ENCODE data around the gene NEK6. TPM values are rescaled to one million over a fixed set of nuclear protein-coding genes. Genes with fewer than 3 reads are reported as not detected.

NEK6 gene
- total RNA-seq, 2 experiments from 2014 or later, result 7.0 to 8.0 TPM

DNA sequence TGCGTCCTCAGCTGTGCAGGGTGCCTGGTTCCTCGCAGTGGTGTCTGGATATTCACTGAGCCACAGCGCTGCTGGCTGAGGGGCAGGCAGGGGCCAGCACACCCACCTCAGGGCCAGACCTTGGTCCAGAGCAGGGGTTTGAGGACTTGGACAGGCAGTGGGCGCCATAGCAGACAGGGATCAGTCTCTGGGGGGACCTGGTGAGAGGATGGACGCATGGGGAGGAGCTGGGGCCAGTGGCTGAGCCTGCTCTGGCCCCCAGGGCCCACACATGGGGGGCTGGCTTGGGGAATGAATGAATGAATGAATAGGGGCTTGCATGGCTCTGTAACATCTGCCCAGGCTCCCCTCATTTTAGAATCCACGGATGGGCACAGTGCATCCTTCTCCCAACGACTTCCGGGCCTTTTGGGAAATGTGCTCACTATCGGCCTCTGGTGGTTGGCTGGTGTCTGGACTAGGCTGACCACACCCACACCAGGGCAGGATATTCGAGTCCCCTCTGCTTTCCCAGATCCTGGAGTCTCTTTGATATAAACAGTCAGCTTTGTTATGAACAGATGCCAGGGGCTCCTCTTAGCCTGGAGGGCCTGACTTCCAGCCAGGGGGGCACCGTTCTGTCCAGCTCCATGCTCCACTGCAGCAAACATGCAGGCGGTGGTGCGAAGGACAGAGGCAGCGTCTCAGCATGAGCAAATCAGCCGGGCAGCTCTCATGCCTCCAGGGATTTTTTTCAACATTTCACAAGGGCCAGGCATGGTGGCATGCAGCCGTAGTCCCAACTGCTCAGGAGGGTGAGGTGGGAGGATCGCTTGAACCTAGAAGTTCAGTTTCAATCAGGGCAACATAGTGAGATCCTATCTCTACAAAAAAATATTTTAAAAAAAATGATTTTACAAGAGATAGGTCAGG, 62.6 kb downstream of the NEK6 start:
- Mint-ChIP-seq H3K4me1 (peaks cover 2% of the 10 kb centered on the region), H3K4me3 (no peak overlapping the region), H3K36me3 (ENCODE audit: low read depth) (no peaks in the 10 kb centered on the region), H3K27me3 (no peaks in the 10 kb centered on the region), H3K9me3 (no peaks in the 10 kb centered on the region), H3K27ac (peak overlapping the region; percentile 1)
- ChIA-PET CTCF (no interaction called here), POLR2A (no interaction called here)
- peak; percentile 47 for DNase-seq

DNA sequence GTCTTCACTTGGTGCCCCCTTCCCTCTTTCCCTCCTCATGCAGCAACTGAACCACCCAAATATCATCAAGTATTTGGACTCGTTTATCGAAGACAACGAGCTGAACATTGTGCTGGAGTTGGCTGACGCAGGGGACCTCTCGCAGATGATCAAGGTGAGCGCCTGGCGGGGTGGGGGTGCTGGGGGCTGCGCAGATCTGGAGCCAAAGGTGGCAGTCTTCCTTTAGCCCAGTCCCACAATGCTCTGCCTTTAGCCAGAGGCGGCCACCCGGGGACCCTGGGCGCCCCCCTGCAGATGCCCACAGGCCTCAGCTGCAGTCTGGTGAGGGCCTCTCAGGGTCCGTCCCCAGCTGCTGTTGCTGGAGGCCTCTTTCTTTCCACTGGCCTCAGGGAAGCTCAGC, 63.7 kb downstream of the NEK6 start:
- Mint-ChIP-seq H3K9me3 (no peaks in the 10 kb centered on the region), H3K27me3 (no peaks in the 10 kb centered on the region), H3K4me3 (no peak overlapping the region), H3K36me3 (ENCODE audit: low read depth) (no peaks in the 10 kb centered on the region), H3K4me1 (peaks cover 2% of the 10 kb centered on the region), H3K27ac (no peak overlapping the region)
- ChIA-PET CTCF (no interaction called here), POLR2A (no interaction called here)
- no peak for DNase-seq

DNA sequence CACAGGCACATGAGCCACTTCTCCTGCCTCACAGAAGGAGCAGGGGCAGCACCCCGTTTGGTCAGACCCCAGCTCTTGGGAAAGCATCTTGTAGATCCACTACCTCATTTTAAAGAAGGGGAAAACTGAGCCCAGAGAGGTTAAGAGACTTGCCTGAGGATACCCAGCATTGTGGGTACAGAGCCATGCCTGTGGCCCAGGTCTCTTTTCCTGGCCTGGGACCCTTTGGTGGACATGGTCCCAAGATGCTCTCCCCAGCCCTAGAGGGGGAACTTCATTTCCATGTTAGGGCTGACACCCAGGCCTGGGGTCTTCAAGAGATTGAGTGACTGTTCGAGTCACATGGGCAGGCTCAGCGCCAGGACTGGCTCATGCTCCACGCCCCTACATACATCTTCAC, 64.2 kb downstream of the NEK6 start:
- Mint-ChIP-seq H3K36me3 (ENCODE audit: low read depth) (no peaks in the 10 kb centered on the region), H3K4me1 (peaks cover 2% of the 10 kb centered on the region), H3K27ac (no peak overlapping the region), H3K4me3 (no peak overlapping the region), H3K27me3 (no peaks in the 10 kb centered on the region), H3K9me3 (no peaks in the 10 kb centered on the region)
- POLR2A ChIA-PET, result no interaction called here
- DNase-seq, result no peak
- CTCF ChIA-PET, result no interaction called here

DNA sequence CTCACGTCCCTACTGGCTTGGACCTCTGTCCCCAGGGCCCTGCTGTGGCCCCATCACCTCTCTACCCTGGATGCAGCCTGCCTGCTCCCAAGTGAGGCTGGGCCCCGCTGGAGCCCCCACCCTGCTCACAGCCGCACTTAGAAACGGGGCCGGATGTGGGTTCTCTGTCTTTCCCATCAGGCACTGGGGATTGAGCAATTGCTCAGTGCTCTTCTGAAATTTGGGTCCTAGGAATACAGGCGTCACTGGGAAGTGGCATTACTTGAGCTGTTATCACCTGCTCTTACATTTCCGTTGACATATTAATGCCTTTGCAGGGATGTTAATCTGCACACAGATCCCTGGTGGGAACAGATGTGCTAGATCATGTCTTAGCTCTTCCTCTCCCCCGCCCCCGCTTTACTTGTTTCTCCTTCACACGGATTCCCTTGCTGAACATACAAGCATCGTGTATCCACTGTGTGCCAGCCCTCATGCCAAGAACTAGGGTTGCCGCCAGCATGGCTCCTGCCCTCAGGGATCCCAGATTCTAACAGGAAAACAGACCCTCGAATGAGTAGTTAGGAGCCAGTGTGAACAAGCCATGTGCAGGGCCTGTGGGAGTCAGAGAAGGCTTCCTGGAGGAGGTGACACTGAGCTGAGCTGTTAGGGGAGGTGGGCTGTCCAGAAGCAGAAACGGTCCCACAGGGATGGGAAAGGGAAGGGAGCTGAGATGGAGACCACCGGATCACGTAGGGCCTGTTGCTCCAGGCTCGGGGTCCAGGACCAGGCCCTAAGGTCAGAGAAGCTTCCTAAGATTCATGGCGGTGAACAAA, 65.1 kb downstream of the NEK6 start:
- ChIA-PET POLR2A (no interaction called here), CTCF (interaction anchor here (0.6 to 1.4 kb wide), 3 partner anchors 17 to 196 kb away, joined by 3 to 4 read pairs (median 4); no protein-coding TSS in a partner anchor)
- H3K27ac Mint-ChIP-seq, result no peak overlapping the region
- H3K4me3 Mint-ChIP-seq, result no peak overlapping the region
- peaks cover 2% of the 10 kb centered on the region for H3K4me1 Mint-ChIP-seq
- no peaks in the 10 kb centered on the region for H3K27me3 Mint-ChIP-seq
- no peaks in the 10 kb centered on the region for H3K36me3 Mint-ChIP-seq (ENCODE audit: low read depth)
- H3K9me3 Mint-ChIP-seq, result no peaks in the 10 kb centered on the region
- DNase-seq, result no peak

DNA sequence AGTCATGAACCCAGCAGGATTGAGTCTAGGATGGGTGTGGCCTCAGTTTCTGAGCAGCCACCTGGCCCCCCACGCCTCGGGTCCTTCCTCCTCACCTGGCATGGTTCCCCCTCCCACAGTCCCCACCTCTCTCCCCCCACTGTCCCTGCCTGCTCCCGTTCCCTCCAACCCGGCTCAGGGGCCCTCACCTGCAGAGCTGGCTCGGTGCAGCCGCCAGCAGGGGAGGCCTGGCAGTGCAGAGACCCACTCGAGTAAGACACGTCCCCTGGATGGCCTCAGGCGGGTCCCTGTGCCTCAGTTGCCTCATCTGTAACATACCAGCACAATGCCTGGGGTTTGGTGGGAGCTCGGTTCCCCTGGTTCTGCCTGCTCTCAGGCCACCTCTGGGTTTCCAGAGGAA, 66.2 kb downstream of the NEK6 start:
- ChIA-PET CTCF (interaction anchor here (1.1 to 1.7 kb wide), 2 partner anchors 18 to 25 kb away, joined by 3 to 4 read pairs; no protein-coding TSS in a partner anchor), POLR2A (no interaction called here)
- Mint-ChIP-seq H3K27ac (no peak overlapping the region), H3K9me3 (no peaks in the 10 kb centered on the region), H3K27me3 (no peaks in the 10 kb centered on the region), H3K36me3 (ENCODE audit: low read depth) (no peaks in the 10 kb centered on the region), H3K4me1 (peaks cover 2% of the 10 kb centered on the region), H3K4me3 (no peak overlapping the region)
- DNase-seq, result no peak

DNA sequence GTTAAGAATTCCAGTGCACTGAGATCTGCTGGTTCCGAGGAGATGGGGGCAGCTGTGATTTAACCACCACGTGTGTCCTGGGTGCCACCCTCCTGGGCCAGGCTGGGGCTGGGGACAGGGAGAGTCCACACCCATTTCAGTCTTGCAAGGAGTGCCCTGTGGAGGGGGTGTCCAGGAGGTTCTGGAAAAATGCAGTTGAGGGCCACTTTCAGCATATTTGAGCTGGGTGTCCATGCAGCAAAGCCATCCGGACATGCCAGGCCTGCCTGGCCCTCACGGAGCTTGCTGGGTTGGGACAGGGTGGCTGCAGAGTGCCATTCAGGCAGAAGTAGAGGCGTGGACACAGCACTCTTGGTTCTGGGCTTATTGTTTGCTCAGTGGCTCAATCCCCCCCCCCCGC, 68.1 kb downstream of the NEK6 start:
- Mint-ChIP-seq H3K9me3 (no peaks in the 10 kb centered on the region), H3K27ac (no peak overlapping the region), H3K36me3 (ENCODE audit: low read depth) (no peaks in the 10 kb centered on the region), H3K27me3 (no peaks in the 10 kb centered on the region), H3K4me3 (no peak overlapping the region), H3K4me1 (no peaks in the 10 kb centered on the region)
- ChIA-PET POLR2A (no interaction called here), CTCF (interaction anchor here (1.7 kb wide), 1 partner anchor 13 kb away, joined by 6 read pairs; no protein-coding TSS in a partner anchor)
- no peak for DNase-seq

DNA sequence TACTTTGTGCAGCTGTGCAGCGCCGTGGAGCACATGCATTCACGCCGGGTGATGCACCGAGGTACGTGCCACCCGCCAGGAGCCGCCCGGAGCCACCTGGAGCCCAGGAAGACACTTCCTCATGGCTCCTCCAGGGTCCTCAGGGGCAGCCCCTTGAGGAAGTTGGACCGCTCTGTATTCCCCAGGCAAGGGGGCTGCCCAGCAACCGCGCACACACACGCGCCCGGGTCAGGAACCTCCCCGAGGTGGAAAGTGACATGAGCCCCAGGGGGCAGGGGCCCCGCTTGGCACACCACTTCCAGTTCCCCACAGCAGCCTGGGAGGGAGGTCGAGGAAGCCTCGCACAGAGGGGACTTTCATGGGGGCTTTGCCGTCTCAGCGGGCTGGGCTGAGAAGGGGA, 68.6 kb downstream of the NEK6 start:
- Mint-ChIP-seq H3K4me3 (no peak overlapping the region), H3K4me1 (no peaks in the 10 kb centered on the region), H3K27ac (no peak overlapping the region), H3K27me3 (no peaks in the 10 kb centered on the region), H3K9me3 (no peaks in the 10 kb centered on the region), H3K36me3 (ENCODE audit: low read depth) (no peaks in the 10 kb centered on the region)
- no peak for DNase-seq
- POLR2A ChIA-PET, result no interaction called here
- CTCF ChIA-PET, result no interaction called here

DNA sequence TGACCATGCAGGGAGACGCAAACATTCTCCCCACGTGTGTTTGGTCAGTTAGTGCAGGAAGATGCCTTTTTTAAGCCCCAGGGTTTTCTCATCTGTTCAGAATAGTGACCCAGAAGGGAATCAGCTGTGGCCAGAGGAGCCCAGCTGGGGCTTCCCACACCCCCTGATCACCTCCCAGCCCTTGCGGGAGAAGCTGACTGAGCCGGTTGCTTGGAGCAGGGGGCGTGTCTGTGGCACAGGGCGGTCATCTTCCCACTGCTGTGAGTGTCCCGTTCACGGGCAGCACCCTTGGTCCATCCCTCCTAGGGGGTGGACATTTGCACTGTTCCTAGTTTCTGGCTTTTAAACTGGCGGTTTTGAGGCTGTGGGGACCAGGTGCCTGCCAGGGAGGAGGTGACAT, 69.7 kb downstream of the NEK6 start:
- Mint-ChIP-seq H3K4me1 (no peaks in the 10 kb centered on the region), H3K27ac (no peak overlapping the region), H3K4me3 (no peak overlapping the region), H3K27me3 (no peaks in the 10 kb centered on the region), H3K9me3 (no peaks in the 10 kb centered on the region), H3K36me3 (ENCODE audit: low read depth) (no peaks in the 10 kb centered on the region)
- no peak for DNase-seq
- POLR2A ChIA-PET, result no interaction called here
- CTCF ChIA-PET, result no interaction called here

DNA sequence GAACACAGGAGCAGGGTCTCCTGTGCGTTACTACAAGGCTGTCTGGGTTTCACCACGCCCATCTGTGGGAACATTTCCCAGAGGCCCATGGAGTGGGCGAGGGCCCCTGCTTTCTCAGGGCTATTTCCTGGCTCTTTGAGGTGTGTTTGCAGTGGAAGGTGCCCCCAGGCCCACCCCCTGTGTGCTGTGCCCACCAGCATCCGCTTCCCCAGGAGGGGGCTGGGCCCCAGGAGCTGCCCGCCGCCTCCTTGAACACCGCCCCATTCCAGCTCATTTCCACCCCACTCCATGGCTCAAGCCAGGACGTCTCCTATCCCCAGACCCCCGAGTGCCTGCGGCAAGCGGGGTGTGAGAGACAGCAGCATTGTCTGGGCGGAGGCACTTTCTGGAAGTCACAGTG, 70.5 kb downstream of the NEK6 start:
- H3K9me3 Mint-ChIP-seq, result no peaks in the 10 kb centered on the region
- ChIA-PET CTCF (no interaction called here), POLR2A (no interaction called here)
- H3K27me3 Mint-ChIP-seq, result no peaks in the 10 kb centered on the region
- DNase-seq, result no peak
- no peak overlapping the region for H3K4me3 Mint-ChIP-seq
- H3K4me1 Mint-ChIP-seq, result no peaks in the 10 kb centered on the region
- no peaks in the 10 kb centered on the region for H3K36me3 Mint-ChIP-seq (ENCODE audit: low read depth)
- H3K27ac Mint-ChIP-seq, result no peak overlapping the region

DNA sequence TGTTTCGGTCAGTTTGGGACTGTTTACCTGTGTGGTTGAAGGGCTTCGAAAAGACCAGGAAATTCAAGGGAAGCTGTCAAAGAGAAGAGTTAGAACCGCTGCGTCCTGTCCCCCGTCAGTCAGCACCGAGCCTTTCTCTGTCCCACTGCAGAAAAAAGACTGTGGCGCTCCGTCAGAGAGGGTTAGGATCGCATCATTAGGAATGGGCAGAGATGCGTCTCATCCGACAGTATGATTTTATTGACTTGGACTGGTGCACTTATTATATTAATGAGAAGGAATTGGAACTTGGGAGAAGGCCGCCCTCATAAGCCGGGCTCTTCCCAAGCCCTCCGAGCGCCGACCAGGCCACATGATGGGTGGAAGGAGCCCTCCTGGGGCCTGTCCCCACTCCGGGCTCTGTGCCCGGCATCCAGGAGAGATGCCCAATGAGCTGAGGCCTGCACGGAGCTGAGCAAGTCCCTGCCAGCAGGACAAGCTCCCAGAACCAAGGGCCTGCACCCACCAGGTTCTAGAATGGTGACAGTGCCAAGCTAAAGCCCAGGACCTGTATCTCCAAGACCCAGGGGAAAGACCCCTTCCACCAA, 71.5 kb downstream of the NEK6 start:
- no peak for DNase-seq
- H3K4me1 Mint-ChIP-seq, result no peaks in the 10 kb centered on the region
- H3K36me3 Mint-ChIP-seq (ENCODE audit: low read depth), result no peaks in the 10 kb centered on the region
- H3K4me3 Mint-ChIP-seq, result no peak overlapping the region
- H3K27ac Mint-ChIP-seq, result no peak overlapping the region
- no peaks in the 10 kb centered on the region for H3K9me3 Mint-ChIP-seq
- POLR2A ChIA-PET, result no interaction called here
- CTCF ChIA-PET, result interaction anchor here (1.0 kb wide), 1 partner anchor 29 kb away, joined by 3 read pairs; no protein-coding TSS in a partner anchor
- H3K27me3 Mint-ChIP-seq, result no peaks in the 10 kb centered on the region

DNA sequence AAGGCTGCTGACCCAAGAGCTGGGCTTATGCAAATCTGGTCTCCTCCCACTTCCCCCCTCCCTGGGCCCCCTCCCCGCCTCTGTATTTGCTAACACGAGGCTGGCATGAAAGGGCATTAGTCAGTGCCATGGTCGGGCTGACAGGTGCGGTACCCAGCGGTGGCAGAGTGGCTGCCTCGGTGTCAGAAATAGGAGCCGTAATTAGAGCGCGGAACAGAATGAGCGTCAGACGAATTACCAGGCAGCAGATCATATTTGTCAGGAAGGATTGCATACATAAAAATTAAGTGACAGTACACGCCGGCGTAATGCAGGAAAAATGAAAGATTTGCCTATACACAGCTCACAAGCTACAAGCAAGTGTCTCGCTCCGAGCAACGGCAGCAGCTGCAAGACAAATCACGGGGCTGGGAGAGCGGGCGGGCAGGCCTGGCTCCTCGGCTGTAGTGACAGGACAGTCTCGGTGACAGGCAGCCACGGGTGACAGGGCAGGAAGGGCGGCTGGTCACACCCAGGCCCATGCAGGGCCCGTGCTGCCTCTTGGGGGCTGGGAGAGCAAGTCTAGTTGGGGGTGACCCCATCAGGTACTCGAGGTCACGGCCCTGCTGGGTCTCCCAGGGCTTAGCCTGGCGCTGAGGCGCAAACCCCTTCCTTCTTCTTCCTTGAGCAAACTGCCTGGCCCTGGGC, 72.4 kb downstream of the NEK6 start:
- H3K27ac Mint-ChIP-seq, result no peak overlapping the region
- H3K9me3 Mint-ChIP-seq, result no peaks in the 10 kb centered on the region
- no peaks in the 10 kb centered on the region for H3K27me3 Mint-ChIP-seq
- H3K4me1 Mint-ChIP-seq, result no peaks in the 10 kb centered on the region
- ChIA-PET CTCF (interaction anchor here (1.0 kb wide), 1 partner anchor 30 kb away, joined by 3 read pairs; no protein-coding TSS in a partner anchor), POLR2A (no interaction called here)
- H3K36me3 Mint-ChIP-seq (ENCODE audit: low read depth), result no peaks in the 10 kb centered on the region
- H3K4me3 Mint-ChIP-seq, result no peak overlapping the region
- no peak for DNase-seq

DNA sequence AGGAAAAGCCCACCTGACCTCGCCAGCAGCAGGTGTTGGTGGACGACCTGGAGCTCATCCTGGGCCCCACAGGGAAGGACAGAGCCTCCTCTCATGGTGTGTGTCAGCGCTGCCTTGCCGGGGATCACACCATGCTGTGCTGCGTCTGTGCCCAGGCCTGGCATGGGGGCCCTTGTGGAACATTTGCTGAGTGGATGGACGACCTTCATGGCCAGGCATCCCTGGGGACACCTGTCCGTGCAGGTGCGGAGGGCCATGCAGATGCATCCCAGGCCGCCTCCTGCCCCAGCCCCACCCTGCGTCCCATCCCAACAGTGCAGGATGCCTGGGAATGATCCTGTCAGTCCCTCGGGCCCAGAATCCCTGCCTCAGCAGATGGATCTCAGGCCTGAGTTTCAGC, 73.8 kb downstream of the NEK6 start:
- DNase-seq, result no peak
- Mint-ChIP-seq H3K27me3 (no peaks in the 10 kb centered on the region), H3K4me1 (no peaks in the 10 kb centered on the region), H3K9me3 (no peaks in the 10 kb centered on the region), H3K4me3 (no peak overlapping the region), H3K27ac (no peak overlapping the region), H3K36me3 (ENCODE audit: low read depth) (no peaks in the 10 kb centered on the region)
- ChIA-PET CTCF (no interaction called here), POLR2A (no interaction called here)

All from activated CD4-positive, alpha-beta T cell treated with anti-CD3 and anti-CD28 coated beads, Interleukin-2, amount 10 ng/mL, durations not matched to agents 7 days and 5 days (primary cell).